Endothelial cell of umbilical vein (primary cell): ENCODE measurements around the gene NBL1.

Source experiments
- CTCF ChIP-seq, 2 donors: IDR thresholded peaks; 1 replicate in 1 of 2; 2 replicates in 1 of 2; pipeline ENCODE4 v1.5.1; 2011; ENCODE audit warnings: low read length in 2 of 2, mild to moderate bottlenecking in 2 of 2, moderate library complexity in 2 of 2, control low read depth in 1 of 2, inconsistent platforms in 1 of 2, low read depth in 1 of 2; ENCODE audit not compliant: insufficient read depth in 1 of 2; ENCODE audit errors: extremely low read depth in 1 of 2
- EZH2 ChIP-seq: IDR thresholded peaks from 2 replicates; pipeline ENCODE4 v1.6.1; 2012; ENCODE audit warnings: borderline replicate concordance, low read depth, mild to moderate bottlenecking, moderate library complexity, low read length, inconsistent platforms; ENCODE audit not compliant: severe bottlenecking
- POLR2A ChIP-seq: IDR thresholded peaks from 2 replicates; pipeline ENCODE4 v1.6.1; 2012; ENCODE audit warnings: low read depth, mild to moderate bottlenecking, control low read depth, low read length

GRCh38 chr1:19664453-19665185, 20.5 kb downstream of the NBL1 start, which contains the start of gene HTR6:
- TF ChIP-seq EZH2 = peak; percentile 40
- no peak for TF ChIP-seq CTCF (IDR thresholded peaks at IDR 0.05; ENCODE audit: extremely low read depth in 1 of 2, insufficient read depth in 1 of 2, low read depth in 1 of 2, low read length in 2 of 2)
- TF ChIP-seq POLR2A = no peak
